Inferior parietal cortex (tissue), 1 donor: ENCODE data around the gene MAML3.

ENCODE experiments used
- DNase-seq: peaks from one replicate; pipeline ENCODE4 v3.0.0-alpha.2; 2016; ENCODE audit errors: extremely low spot score

Gene MAML3

DNA sequence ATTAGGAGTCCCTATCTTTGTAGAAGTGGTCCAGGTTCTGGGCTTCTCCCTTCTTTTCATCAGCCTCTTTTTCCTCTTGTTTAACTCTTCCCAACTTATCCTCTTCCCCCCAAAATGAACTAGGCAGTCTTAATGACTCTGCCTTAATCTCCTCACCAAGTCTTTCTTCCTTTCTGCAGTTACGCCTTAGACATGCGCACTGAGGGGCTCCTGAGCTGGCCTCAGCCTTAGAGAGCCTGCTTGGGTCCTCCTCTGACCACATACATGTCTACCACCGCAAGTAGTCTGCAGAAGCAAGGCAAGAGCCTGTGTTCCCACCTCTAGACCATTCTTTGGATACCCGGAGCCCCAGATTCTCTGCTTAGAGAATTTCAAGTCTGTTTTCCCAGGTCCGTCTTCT is 288.4 kb downstream of the MAML3 start:
- no peak for DNase-seq

DNA sequence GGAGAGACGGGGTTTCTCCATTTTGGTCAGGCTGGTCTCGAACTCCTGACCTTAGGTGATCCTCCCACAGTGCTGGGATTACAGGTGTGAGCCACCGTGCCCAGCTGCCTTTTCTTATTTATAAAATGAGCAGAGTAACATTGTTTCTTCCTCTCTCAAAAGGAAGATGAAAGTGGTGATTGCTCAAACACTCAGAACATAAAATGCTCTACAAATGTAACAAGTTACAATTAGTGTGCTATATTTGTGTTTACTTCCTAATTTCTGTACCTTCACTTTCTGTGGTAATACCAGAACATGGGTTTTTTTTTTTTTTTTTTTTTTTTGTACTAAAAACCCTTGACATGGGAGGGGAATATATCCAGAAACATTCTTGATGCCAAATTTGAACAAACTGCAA is 290.5 kb downstream of the MAML3 start:
- no peak for DNase-seq

DNA sequence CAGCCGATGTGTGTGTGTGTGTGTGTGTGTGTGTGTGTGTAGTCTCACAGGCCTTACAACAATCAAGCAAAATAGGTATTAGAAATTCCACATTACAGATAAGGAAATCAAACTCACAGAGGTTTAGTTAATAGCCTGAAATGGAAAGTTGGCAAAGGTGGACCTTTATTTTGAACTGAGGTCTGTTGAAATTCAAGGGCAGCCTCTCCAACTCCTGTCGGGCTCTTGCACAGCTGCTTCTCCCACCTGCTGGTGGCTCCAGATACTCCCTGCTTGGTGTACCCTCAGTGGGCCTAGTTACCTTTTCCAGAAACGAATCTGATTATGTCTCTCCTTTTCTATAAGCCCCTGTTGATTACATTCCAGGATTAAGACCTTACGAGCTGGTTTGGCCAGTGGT is 292.5 kb downstream of the MAML3 start:
- no peak for DNase-seq

DNA sequence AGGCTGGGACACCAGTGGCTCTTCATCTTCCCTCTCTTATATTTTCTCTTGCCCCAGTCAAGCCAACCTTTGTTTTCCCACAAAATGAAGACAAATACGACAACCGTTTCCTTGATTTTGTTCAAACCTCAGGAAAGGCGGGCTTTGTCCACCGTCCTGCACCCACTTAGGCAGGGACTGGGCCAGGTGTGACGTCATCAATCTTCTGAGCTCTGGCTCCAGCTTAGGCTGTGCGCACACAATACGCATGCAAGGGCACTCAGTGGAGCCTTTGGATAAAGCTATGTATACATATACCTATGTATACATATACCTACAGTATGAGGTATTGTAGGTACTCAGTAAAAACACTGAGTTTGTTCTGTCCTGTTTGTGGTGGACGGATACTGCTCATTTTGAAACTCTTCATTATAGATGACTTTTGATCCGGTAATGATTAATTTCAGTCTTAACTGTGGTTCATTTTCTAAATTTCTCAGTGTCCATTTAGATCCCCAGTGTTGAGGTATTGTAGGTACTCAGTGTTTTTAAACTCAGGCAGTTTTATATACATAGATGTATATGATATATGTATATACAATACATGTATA is 293.5 kb downstream of the MAML3 start:
- no peak for DNase-seq

DNA sequence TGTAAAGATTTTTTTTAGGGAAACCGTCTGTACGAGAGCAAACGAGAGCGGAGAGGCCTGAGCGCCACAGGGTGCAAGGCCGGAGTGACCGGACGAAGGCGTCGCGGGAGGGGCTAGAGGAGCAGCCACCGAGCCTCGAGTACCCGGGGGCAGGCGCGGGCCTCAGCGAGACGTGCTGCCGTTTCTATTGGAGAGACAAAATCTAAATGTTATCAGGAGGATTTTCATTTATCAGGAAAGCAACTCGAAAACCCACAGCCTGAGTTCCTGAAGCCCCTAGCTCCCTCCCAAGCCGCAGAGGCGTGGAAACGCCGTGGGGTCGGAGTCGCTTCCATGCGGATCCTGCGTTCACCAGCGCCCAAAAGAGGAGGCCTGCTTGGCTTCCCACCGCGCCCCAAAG is 294.1 kb downstream of the MAML3 start:
- DNase-seq = no peak

DNA sequence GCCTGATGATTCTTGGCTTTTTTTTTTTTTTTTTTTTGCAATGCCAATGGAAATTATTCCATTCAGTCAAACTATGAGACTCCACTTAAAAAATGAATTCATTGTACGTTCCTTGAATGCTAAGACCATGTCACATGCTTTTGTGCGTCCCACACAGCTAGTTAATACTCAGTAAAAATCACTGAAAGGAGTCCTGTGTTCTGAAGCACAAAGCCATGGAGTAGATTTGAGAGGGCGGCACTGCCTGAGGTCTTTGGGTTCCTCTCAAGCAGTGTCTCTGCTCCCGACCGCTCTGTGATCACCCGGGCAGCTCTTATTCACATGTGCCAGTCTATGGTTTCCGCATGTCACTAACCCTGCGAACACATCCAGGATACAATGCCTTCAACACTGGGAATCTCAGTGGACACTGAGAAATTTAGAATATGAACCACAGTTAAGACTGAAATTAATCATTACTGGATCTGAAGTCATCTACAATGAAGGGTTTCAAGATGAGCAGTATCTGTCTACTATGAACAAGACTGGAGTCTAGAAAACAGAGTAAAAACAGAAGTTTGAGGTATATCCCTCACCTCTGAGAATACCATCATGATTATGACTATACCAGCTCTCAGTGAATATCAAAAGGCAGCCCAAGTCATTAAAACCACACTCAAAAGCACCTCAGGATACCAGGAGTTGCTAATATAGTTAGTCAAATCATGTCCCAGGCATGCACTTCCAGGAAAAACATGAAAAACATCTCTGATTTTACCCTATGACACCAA is 295.4 kb downstream of the MAML3 start:
- no peak for DNase-seq

DNA sequence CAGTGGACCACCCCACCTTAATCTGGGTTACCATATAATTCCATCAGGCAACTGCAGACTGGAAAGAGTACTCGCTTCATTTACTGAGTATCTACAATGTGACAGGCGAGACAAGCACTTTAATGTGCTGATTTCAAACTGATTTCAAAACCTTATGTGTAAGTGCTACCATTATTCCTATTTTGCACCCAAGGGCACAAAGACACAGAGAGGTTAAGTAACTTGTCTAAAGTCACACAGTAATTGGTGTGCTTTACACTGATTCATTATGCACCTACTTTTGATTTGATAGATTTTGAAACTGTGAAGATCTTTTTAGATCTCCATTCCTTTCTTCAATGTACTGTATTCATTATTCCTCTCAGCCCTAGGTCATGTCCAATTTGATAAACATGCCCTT is 296.0 kb downstream of the MAML3 start:
- no peak for DNase-seq

DNA sequence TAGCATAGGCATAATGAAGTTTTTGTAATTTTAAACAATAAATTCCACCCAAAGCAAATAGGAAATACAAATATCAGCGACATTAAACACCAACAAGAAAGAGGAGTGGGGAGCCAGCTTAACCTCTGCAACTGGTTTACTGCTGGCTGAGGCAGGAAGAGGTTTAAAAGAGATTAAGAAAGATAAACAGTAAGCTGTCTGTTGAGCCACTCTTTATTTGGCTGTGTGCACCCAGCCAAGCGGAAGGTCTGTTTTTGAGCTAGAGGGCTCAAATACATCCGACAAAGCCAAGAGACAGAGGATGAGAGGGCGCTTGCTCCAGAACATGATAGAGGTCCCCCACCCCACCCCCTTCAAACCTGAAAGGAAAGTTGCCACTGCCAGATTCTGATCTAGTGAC is 297.0 kb downstream of the MAML3 start:
- no peak for DNase-seq

DNA sequence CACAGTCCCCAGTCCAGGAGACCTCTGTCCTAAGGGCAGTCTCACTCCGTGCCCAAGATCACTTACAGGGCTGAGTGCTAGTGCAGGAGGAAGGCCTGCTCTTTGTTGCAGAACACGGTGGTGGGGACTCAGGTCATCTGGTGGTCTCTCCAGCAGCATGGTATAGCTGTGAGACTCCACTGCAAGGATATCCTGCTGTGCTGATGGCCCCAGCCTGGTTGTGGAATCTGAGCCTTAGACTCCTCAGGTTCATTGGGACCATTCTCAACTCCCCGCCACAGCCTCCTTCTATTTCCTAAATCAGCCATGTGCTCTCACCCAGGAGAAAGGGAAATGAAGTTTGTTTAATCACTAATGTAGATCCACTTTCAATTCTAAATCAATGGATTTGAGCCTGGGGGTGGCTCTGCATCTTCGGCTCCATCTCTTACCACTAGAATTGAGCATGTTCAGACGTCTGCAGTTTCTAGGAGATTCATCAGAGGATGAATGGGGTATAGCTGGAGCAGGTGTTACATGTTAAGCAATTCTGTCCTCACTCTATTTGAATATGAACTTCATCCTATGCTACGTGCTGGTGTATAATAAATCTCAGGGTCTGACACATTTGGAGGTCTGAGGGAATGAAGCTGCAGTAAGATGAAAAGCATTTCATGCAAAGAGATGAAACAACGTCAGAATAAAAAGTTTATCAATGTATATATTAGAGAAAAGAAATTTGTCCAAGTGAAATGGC is 299.1 kb downstream of the MAML3 start:
- no peak for DNase-seq

DNA sequence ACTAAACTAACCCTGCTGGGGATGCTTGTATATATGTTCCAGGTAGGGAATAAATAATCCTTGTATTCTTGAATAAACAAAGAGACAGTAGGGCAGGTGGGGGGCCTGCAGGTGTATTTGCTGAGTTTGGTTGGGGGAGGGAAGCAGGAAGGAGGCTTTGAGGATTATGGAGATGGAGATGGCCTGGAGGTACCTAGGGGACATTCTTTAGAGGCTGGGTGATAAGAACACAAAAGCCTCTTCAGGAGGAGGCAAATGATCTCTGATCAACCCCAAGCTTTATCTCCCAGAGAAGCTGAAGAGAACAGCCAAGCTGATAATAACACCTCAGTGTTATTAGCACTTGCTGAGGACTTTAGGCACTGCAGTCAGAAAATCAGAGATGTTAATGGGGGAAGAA is 300.7 kb downstream of the MAML3 start:
- no peak for DNase-seq

DNA sequence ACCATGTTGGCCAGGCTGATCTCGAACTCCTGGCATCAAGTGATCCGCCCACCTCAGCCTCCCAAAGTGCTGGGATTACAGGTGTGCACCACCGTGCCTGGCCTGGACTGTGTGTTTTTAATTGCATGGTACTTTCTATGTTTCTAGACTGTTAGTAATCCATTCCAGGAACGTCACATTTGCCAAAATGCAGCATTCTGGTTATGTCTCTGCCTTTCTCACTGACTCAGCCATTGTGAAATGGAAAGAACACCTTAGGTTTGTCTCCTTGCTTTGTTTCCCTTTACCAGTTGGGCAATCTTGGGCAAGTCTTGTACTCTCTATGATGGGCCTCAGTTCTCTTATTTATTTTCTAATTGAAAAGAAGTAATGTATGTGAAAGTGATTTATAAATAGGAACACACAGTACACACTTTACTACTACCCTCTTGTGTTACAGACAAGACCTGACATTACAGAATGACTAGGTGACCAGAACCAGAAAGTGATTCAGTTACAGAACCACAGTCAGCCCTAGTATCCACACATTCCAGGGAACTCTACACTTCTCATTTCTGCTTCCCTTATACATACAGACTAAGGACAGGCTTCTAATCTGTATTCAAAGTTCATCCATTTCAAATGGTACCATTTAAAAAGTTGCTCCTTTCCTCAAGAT is 301.2 kb downstream of the MAML3 start:
- no peak for DNase-seq

DNA sequence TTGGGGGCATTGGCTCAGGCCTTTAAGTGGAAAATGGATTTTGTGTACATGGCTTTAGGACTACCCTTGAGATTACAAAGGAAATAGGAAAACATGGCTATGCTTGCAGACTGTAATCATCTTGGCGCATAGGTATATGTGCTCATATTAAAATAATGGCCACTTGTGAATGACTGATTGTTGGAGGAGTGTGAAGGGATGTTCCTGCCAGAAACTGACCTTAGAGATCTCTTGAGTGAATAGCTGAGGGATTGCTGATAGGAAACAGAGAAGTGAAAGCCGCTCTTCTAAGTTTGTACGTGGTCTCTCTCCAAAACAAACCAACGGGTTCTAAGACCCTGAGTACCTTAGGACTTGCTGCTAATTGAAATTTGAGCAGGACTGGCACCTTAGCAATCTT is 302.3 kb downstream of the MAML3 start:
- no peak for DNase-seq

DNA sequence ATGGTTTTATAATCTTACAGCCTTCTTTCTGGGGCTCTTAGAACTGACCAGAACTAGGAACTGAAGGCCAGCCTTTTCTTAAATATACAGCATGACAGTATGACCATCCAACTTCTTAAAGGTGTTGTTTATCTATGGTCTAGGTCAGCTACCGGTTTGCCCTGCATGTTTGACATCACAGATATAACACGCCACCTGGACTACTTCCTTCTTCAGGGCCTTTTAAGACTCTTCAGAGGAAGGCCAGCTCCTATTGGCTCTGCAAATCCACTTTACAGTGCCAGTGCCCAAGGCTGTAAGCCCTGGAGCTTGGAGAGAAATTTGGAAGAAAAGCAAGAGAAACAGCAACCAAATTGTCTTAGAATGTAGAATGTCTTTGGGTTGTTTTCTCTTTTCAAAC is 302.9 kb downstream of the MAML3 start:
- DNase-seq = no peak

DNA sequence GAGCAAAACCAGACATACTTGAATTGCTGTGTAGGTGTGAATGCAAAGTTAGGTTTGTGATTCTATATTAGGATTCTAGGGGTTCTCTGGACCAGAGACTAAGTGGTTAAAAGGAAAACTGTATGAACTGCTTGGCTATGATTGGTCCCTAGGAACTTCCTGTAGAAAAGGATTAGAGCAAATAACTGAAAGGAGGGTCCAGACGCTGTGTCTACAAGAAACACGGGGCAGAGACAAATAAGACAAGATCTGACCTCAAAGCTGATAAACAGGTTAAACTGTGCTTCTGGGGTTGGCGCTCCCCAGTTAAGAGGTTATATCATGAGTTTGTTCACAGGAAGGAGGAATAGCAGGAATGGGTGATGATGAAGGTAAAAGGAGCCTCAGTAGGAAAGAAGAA is 304.8 kb downstream of the MAML3 start:
- no peak for DNase-seq

DNA sequence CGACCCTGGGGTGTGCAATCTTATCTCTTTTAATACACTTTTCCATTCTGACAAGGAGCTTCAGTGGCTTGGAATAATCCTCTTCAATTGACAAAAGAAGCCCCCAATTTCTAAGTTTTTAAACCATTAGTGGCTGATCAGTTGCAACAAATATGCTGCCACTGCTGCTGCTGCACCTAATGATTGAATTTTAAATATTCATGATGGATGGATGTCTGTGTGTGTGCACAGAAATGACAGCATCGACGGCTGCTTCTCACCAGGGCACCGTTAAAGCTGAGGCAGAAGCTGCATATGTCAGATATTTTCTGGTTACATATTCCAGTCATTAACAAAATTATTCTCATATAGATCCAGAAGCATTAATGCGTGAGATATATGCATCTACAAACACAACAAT is 306.0 kb downstream of the MAML3 start:
- DNase-seq = no peak

DNA sequence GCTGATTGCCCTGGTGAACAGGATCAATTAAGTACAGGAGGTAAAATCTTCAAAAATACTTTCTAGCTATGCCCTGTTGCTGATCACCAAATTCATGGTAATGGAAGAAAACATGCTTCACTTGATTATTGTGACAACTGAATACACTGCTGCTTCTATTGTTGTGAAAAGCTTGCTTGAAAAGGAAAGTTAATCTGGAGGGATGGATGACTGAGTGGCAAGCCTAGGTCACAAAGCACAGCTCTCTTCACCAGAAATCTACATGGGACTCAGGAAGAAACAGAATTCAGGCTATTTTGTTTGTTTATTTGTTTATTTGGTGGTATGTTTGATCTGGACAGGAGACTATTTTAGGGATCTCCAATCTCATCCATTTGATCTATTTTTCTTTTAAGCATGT is 306.4 kb downstream of the MAML3 start:
- no peak for DNase-seq

DNA sequence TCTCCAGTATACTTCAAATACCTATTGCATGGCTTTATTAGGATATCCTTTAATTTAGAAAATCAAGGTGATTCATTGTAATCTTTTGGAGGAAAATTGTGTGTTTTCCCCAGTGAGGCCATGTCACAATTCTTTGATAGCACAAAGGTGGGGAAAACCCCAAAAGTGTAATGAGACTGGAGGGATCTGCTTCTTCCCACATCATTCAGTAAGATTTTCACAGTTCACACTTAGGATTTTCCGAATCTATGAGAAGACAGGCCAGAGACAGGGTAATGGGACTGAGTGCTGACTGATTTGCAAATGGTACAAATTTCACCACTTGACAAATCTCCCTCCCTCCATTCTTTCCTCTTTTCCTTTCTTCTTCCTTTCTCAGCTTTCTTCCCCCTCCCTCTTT is 307.2 kb downstream of the MAML3 start:
- DNase-seq = no peak

DNA sequence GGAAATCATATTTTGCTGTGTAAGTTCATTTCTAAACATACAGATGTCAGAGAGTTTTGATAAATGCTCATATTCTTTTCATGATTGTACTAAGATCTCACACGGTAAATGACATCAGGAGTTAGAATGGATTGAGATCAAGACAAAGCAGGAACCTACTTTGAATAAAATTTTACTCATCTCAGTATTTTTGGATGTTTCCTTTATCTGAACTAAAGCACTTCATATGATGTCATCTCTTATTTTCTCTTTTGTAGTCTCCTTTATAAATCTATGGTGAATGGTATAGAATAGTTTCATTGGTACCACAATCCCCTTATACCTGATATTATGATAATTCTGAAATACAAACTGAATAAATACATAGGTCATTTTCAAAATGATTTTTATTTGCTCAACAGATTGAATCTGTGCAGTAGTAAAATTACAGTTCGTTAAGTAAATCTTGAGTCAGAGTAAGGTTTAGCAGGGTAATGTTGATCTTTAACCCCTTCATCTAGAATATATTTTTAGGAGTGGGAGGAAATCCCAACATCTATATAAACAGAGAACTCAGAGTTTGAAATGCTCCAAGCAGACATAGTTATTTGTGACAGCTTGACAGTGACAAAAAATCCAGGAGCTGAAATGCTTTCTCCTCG is 308.4 kb downstream of the MAML3 start:
- DNase-seq = no peak

DNA sequence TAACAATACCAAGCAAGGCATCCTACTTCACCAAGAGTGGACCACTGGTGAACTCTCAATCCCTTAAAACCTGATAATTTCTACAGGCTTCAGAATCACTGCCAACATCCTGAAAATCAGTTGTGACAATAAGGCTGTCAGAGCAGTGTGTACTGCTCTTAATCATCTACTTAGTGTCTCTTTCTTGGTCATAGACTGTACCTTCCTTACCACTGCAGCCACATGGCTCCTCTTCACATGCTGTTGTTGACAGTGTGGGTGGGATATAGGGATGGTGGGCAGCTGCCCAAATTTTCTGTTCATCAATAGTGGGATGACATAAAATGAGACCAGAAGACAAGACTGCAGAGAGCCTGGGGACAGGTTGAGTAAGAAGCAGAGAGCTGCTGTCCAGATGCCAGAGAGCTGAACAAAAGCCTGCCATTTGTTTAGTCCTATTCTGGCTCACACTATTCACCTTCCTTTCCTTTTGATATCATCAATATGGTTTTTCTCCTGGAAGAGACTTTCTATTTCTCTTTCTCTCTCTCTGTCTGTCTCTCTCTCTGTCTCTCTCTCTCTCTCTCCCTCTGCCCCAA is 309.4 kb downstream of the MAML3 start:
- DNase-seq = no peak

DNA sequence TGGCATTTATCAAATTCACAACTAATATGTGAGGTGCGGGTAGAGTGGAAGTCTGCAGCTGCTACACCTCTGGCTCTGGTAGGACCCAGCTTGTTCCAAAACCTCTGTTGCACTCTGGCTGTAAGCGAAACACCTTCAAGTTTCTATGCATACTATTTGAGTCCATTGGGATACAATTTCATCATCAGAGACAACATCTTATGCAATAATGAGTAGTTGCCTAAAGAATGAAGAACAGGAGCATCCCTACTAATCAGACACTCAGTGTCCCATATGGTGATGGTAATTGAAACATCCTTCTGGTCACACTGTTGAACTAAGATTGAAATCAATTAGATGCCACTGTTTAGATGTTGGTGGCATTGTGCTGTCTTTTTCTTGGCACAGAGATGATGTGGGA is 309.9 kb downstream of the MAML3 start:
- DNase-seq = no peak

DNA sequence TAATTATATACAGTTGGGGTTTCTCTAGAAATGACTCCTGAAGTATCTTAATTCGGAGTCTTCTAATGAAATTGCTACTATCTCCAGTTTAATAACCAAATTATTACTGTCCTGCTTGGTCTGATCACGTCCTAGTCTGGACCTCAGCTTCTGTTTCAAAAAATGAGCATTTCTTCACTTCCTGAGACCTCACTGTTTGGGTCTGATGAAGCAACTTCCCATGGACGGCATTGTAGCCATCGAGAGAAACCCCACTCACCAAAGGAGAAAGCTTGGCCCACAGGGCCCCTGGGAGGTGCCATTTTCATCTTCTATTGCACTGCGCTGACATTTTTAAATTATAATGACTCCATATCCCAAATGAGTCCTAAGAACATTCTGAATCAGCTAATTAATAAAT is 310.3 kb downstream of the MAML3 start:
- no peak for DNase-seq
